ENCODE results near the gene UGT2B7.

Gene UGT2B7

GRCh38 chr4:69060651-69061308, 35.5 kb upstream of the UGT2B7 start:
- Histone ChIP-seq H3K9ac (ENCODE audit: low read depth, low read length) (no peak overlapping the region), H3K4me1 (ENCODE audit: control insufficient read depth, insufficient read depth, low read length) (peaks cover 14% of the 10 kb centered on the region), H3K27me3 (ENCODE audit: control insufficient read depth, insufficient read depth, low read length) (peaks cover 4% of the 10 kb centered on the region), H3K36me3 (ENCODE audit: control insufficient read depth, insufficient read depth, low read length) (no peaks in the 10 kb centered on the region), H3K4me3 (ENCODE audit: low read depth, low read length) (no peak overlapping the region), H3K9me3 (ENCODE audit: control insufficient read depth, insufficient read depth, low read length) (no peaks in the 10 kb centered on the region)

- no peak overlapping the region for H3K4me3 ChIP-seq (ENCODE audit: low read depth, low read length)
- no peaks in the 10 kb centered on the region for H3K4me1 ChIP-seq (ENCODE audit: control insufficient read depth, insufficient read depth, low read length)
- H3K27me3 ChIP-seq (ENCODE audit: control insufficient read depth, insufficient read depth, low read length): peaks cover 2% of the 10 kb centered on the region
- H3K9me3 ChIP-seq (ENCODE audit: control insufficient read depth, insufficient read depth, low read length): no peaks in the 10 kb centered on the region
- no peaks in the 10 kb centered on the region for H3K36me3 ChIP-seq (ENCODE audit: control insufficient read depth, insufficient read depth, low read length)
- no peak overlapping the region for H3K9ac ChIP-seq (ENCODE audit: low read depth, low read length)
Measured at GRCh38 chr4:69064391-69064790, 31.9 kb upstream of the UGT2B7 start.

GRCh38 chr4:69066945-69067344, 29.3 kb upstream of the UGT2B7 start:
- Histone ChIP-seq H3K9ac (ENCODE audit: low read depth, low read length) (no peak overlapping the region), H3K36me3 (ENCODE audit: control insufficient read depth, insufficient read depth, low read length) (no peaks in the 10 kb centered on the region), H3K4me3 (ENCODE audit: low read depth, low read length) (no peak overlapping the region), H3K4me1 (ENCODE audit: control insufficient read depth, insufficient read depth, low read length) (no peaks in the 10 kb centered on the region), H3K27me3 (ENCODE audit: control insufficient read depth, insufficient read depth, low read length) (no peaks in the 10 kb centered on the region), H3K9me3 (ENCODE audit: control insufficient read depth, insufficient read depth, low read length) (no peaks in the 10 kb centered on the region)

GRCh38 chr4:69069085-69069484, 27.2 kb upstream of the UGT2B7 start:
- H3K36me3 ChIP-seq (ENCODE audit: control insufficient read depth, insufficient read depth, low read length): no peaks in the 10 kb centered on the region
- H3K9ac ChIP-seq (ENCODE audit: low read depth, low read length): no peak overlapping the region
- H3K4me3 ChIP-seq (ENCODE audit: low read depth, low read length): no peak overlapping the region
- no peaks in the 10 kb centered on the region for H3K27me3 ChIP-seq (ENCODE audit: control insufficient read depth, insufficient read depth, low read length)
- H3K4me1 ChIP-seq (ENCODE audit: control insufficient read depth, insufficient read depth, low read length): no peaks in the 10 kb centered on the region
- H3K9me3 ChIP-seq (ENCODE audit: control insufficient read depth, insufficient read depth, low read length): no peaks in the 10 kb centered on the region

- Histone ChIP-seq H3K4me1 (ENCODE audit: control insufficient read depth, insufficient read depth, low read length) (no peaks in the 10 kb centered on the region), H3K36me3 (ENCODE audit: control insufficient read depth, insufficient read depth, low read length) (no peaks in the 10 kb centered on the region), H3K4me3 (ENCODE audit: low read depth, low read length) (no peak overlapping the region), H3K9ac (ENCODE audit: low read depth, low read length) (no peak overlapping the region), H3K27me3 (ENCODE audit: control insufficient read depth, insufficient read depth, low read length) (no peaks in the 10 kb centered on the region), H3K9me3 (ENCODE audit: control insufficient read depth, insufficient read depth, low read length) (no peaks in the 10 kb centered on the region)
Measured at GRCh38 chr4:69070590-69070989, 25.7 kb upstream of the UGT2B7 start.

GRCh38 chr4:69071286-69071685, 25.0 kb upstream of the UGT2B7 start:
- no peaks in the 10 kb centered on the region for H3K36me3 ChIP-seq (ENCODE audit: control insufficient read depth, insufficient read depth, low read length)
- H3K4me1 ChIP-seq (ENCODE audit: control insufficient read depth, insufficient read depth, low read length): no peaks in the 10 kb centered on the region
- H3K27me3 ChIP-seq (ENCODE audit: control insufficient read depth, insufficient read depth, low read length): no peaks in the 10 kb centered on the region
- H3K9ac ChIP-seq (ENCODE audit: low read depth, low read length): no peak overlapping the region
- H3K4me3 ChIP-seq (ENCODE audit: low read depth, low read length): no peak overlapping the region
- no peaks in the 10 kb centered on the region for H3K9me3 ChIP-seq (ENCODE audit: control insufficient read depth, insufficient read depth, low read length)

GRCh38 chr4:69073375-69073774, 22.9 kb upstream of the UGT2B7 start:
- H3K9me3 ChIP-seq (ENCODE audit: control insufficient read depth, insufficient read depth, low read length): no peaks in the 10 kb centered on the region
- H3K4me1 ChIP-seq (ENCODE audit: control insufficient read depth, insufficient read depth, low read length): no peaks in the 10 kb centered on the region
- no peaks in the 10 kb centered on the region for H3K36me3 ChIP-seq (ENCODE audit: control insufficient read depth, insufficient read depth, low read length)
- H3K27me3 ChIP-seq (ENCODE audit: control insufficient read depth, insufficient read depth, low read length): no peaks in the 10 kb centered on the region
- no peak overlapping the region for H3K9ac ChIP-seq (ENCODE audit: low read depth, low read length)
- H3K4me3 ChIP-seq (ENCODE audit: low read depth, low read length): no peak overlapping the region

GRCh38 chr4:69075061-69075792, 21.0 kb upstream of the UGT2B7 start:
- H3K4me3 ChIP-seq (ENCODE audit: low read depth, low read length): no peak overlapping the region
- H3K9ac ChIP-seq (ENCODE audit: low read depth, low read length): no peak overlapping the region
- no peaks in the 10 kb centered on the region for H3K36me3 ChIP-seq (ENCODE audit: control insufficient read depth, insufficient read depth, low read length)
- no peaks in the 10 kb centered on the region for H3K4me1 ChIP-seq (ENCODE audit: control insufficient read depth, insufficient read depth, low read length)
- no peaks in the 10 kb centered on the region for H3K27me3 ChIP-seq (ENCODE audit: control insufficient read depth, insufficient read depth, low read length)
- H3K9me3 ChIP-seq (ENCODE audit: control insufficient read depth, insufficient read depth, low read length): no peaks in the 10 kb centered on the region

- Histone ChIP-seq H3K9me3 (ENCODE audit: control insufficient read depth, insufficient read depth, low read length) (no peaks in the 10 kb centered on the region), H3K4me3 (ENCODE audit: low read depth, low read length) (no peak overlapping the region), H3K36me3 (ENCODE audit: control insufficient read depth, insufficient read depth, low read length) (no peaks in the 10 kb centered on the region), H3K4me1 (ENCODE audit: control insufficient read depth, insufficient read depth, low read length) (no peaks in the 10 kb centered on the region), H3K27me3 (ENCODE audit: control insufficient read depth, insufficient read depth, low read length) (no peaks in the 10 kb centered on the region), H3K9ac (ENCODE audit: low read depth, low read length) (no peak overlapping the region)
Measured at GRCh38 chr4:69078852-69079251, 17.4 kb upstream of the UGT2B7 start.

- H3K9ac ChIP-seq (ENCODE audit: low read depth, low read length): no peak overlapping the region
- H3K9me3 ChIP-seq (ENCODE audit: control insufficient read depth, insufficient read depth, low read length): no peaks in the 10 kb centered on the region
- H3K36me3 ChIP-seq (ENCODE audit: control insufficient read depth, insufficient read depth, low read length): no peaks in the 10 kb centered on the region
Measured at GRCh38 chr4:69088473-69088872, 7.8 kb upstream of the UGT2B7 start.

GRCh38 chr4:69089388-69089787, 6.9 kb upstream of the UGT2B7 start:
- no peaks in the 10 kb centered on the region for H3K9me3 ChIP-seq (ENCODE audit: control insufficient read depth, insufficient read depth, low read length)
- no peak overlapping the region for H3K9ac ChIP-seq (ENCODE audit: low read depth, low read length)
- no peaks in the 10 kb centered on the region for H3K4me1 ChIP-seq (ENCODE audit: control insufficient read depth, insufficient read depth, low read length)
- H3K4me3 ChIP-seq (ENCODE audit: low read depth, low read length): no peak overlapping the region
- H3K27me3 ChIP-seq (ENCODE audit: control insufficient read depth, insufficient read depth, low read length): no peaks in the 10 kb centered on the region
- no peaks in the 10 kb centered on the region for H3K36me3 ChIP-seq (ENCODE audit: control insufficient read depth, insufficient read depth, low read length)

More at GRCh38 chr4:69088473-69088872, 7.8 kb upstream of the UGT2B7 start:
- no peaks in the 10 kb centered on the region for H3K4me1 ChIP-seq (ENCODE audit: control insufficient read depth, insufficient read depth, low read length)
- H3K27me3 ChIP-seq (ENCODE audit: control insufficient read depth, insufficient read depth, low read length): no peaks in the 10 kb centered on the region
- H3K4me3 ChIP-seq (ENCODE audit: low read depth, low read length): no peak overlapping the region

- Histone ChIP-seq H3K9ac (ENCODE audit: low read depth, low read length) (no peak overlapping the region), H3K4me1 (ENCODE audit: control insufficient read depth, insufficient read depth, low read length) (no peaks in the 10 kb centered on the region), H3K4me3 (ENCODE audit: low read depth, low read length) (no peak overlapping the region), H3K36me3 (ENCODE audit: control insufficient read depth, insufficient read depth, low read length) (no peaks in the 10 kb centered on the region), H3K27me3 (ENCODE audit: control insufficient read depth, insufficient read depth, low read length) (no peaks in the 10 kb centered on the region), H3K9me3 (ENCODE audit: control insufficient read depth, insufficient read depth, low read length) (no peaks in the 10 kb centered on the region)
Measured at GRCh38 chr4:69092190-69092589, 4.1 kb upstream of the UGT2B7 start.
